Gastrocnemius medialis (tissue), 4 donors: Measurements from ENCODE around the gene ATP6V0E2. TPM values are rescaled to one million over a fixed set of nuclear protein-coding genes. Genes with fewer than 3 reads are reported as not detected.

Experiments
- ATAC-seq, 2 donors: fragments of 150-250 bp; one replicate each; pipeline ENCODE4 v1.9.1; 2016
- DNase-seq, 2 donors: peaks; one replicate each; pipeline ENCODE4 v3.0.0-alpha.2; 2019
- H3K27ac ChIP-seq, 4 donors: fragments of 200-600 bp; sonication (generic); 1 replicate in 1 of 4; 2 replicates in 3 of 4; pipeline ENCODE4 v1.5.1; 2016 to 2018; ENCODE audit warnings: mild to moderate bottlenecking in 2 of 4, moderate library complexity in 1 of 4
- H3K27me3 ChIP-seq, 3 donors: fragments of 200-600 bp; sonication (generic) in 2 of 3; 1 replicate in 1 of 3; 2 replicates in 2 of 3; pipeline versions ENCODE4 v1.5.1 to v1.6.0; 2016 to 2019; ENCODE audit warnings: mild to moderate bottlenecking in 1 of 3, moderate library complexity in 1 of 3
- H3K36me3 ChIP-seq, 2 donors: fragments of 200-600 bp; sonication (generic) in 1 of 2; one replicate each; pipeline ENCODE4 v1.5.1; 2017 to 2018
- H3K4me1 ChIP-seq, 2 donors: fragments of 200-600 bp; sonication (generic) in 1 of 2; one replicate each; pipeline ENCODE4 v1.5.1; 2016 to 2017; ENCODE audit warnings: mild to moderate bottlenecking in 2 of 2
- H3K4me3 ChIP-seq, 4 donors: fragments of 200-600 bp; sonication (generic) in 3 of 4; 1 replicate in 1 of 4; 2 replicates in 3 of 4; pipeline ENCODE4 v1.5.1; 2016 to 2019; ENCODE audit warnings: mild to moderate bottlenecking in 2 of 4
- H3K9me3 ChIP-seq, 3 donors: fragments of 200-600 bp; sonication (generic) in 2 of 3; 1 replicate in 1 of 3; 2 replicates in 2 of 3; pipeline ENCODE4 v1.5.1; 2016 to 2019
- CTCF ChIP-seq, 5 experiments: fragments of 450-650 bp in 3 of 5; fragments of 200-600 bp in 2 of 5; sonication (generic) in 2 of 5; IDR thresholded peaks in 4 of 5; conservative IDR thresholded peaks in 1 of 5; 1 replicate in 4 of 5; 2 replicates in 1 of 5; pipeline ENCODE4 v1.5.1; 2016 to 2019; ENCODE audit warnings: antibody characterized with exemption in 5 of 5, mild to moderate bottlenecking in 3 of 5, moderate library complexity in 3 of 5
- POLR2A ChIP-seq, 2 donors: fragments of 450-650 bp; IDR thresholded peaks; one replicate each; pipeline ENCODE4 v1.6.1; 2017; ENCODE audit warnings: antibody characterized with exemption in 2 of 2, mild to moderate bottlenecking in 2 of 2, moderate library complexity in 2 of 2
- in situ Hi-C, 4 donors: fragments of 200-750 bp; cut with MboI; loops; one replicate each; pipeline versions ENCODE4 v1.15.0 to v1.8.0; 2017; ENCODE audit warnings: low sequenced_read_pairs in 4 of 4
- intact Hi-C: fragments of 100-400 bp; cut with DNase I; formaldehyde crosslinking; loops from one replicate; pipeline ENCODE4 v1.15.1; 2023; ENCODE audit warnings: low total_unique reads
- total RNA-seq, 4 donors: library from RNA; depleted of rRNA; stranded (reverse); fragments of >200 nt; gene quantifications; one replicate each; pipeline versions ENCODE4 v1.1.0 to v1.2.3, GENCODE V29; 2016

Gene ATP6V0E2
- total RNA-seq, 4 donors from 2014 or later = 9.0 to 46.3 (median 12.9) TPM

GRCh38 chr7:149883452-149883861, 9.7 kb downstream of the ATP6V0E2 start:
- Histone ChIP-seq H3K4me1 (no peaks in the 10 kb centered on the region), H3K9me3 (no peaks in the 10 kb centered on the region), H3K36me3 (no peaks in the 10 kb centered on the region), H3K27ac (no peak overlapping the region), H3K27me3 (no peaks in the 10 kb centered on the region), H3K4me3 (no peak overlapping the region)
- peak in 4 of 5 experiments; percentile 25 to 58 (median 48) for TF ChIP-seq CTCF (IDR thresholded peaks at IDR 0.05 in 4 of 5, conservative IDR thresholded peaks at IDR 0.05 in 1 of 5)
- no peak for TF ChIP-seq POLR2A (IDR thresholded peaks at IDR 0.05)
- no peak for DNase-seq
- in situ Hi-C loops (no loop called here), intact Hi-C loops (no loop called here)
- peak in 1 of 2 donors; percentile 39 for ATAC-seq

GRCh38 chr7:149884016-149884415, 10.2 kb downstream of the ATP6V0E2 start:
- no peaks in the 10 kb centered on the region for H3K27me3 ChIP-seq
- no peak overlapping the region for H3K27ac ChIP-seq
- in situ Hi-C loops = no loop called here
- H3K4me3 ChIP-seq = no peak overlapping the region
- intact Hi-C loops = no loop called here
- ATAC-seq = no peak
- H3K36me3 ChIP-seq = no peaks in the 10 kb centered on the region
- H3K4me1 ChIP-seq = no peaks in the 10 kb centered on the region
- no peak for TF ChIP-seq CTCF (IDR thresholded peaks at IDR 0.05 in 4 of 5, conservative IDR thresholded peaks at IDR 0.05 in 1 of 5)
- no peak for TF ChIP-seq POLR2A (IDR thresholded peaks at IDR 0.05)
- H3K9me3 ChIP-seq = no peaks in the 10 kb centered on the region
- DNase-seq = no peak

DNA sequence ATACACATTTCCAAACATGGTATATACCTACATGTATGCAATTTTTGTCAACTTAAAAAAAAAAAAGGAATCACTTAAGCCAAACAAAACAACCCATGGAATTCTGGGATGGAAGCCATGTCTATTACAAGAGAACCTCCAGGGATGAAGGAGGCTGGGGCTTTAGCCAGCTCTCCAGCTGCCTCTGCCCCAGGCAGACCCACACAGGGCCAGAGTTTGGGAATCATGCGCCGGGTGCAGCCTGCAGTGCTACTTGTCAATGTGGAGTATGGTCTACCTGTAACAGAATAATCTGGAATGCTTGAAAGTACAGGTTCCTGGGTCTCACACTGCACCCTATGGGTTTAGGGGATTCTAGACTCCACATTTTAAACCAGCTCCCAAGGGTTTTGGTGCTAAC, 10.8 kb downstream of the ATP6V0E2 start:
- H3K36me3 ChIP-seq = no peaks in the 10 kb centered on the region
- no peaks in the 10 kb centered on the region for H3K9me3 ChIP-seq
- no peak overlapping the region for H3K27ac ChIP-seq
- no peaks in the 10 kb centered on the region for H3K27me3 ChIP-seq
- TF ChIP-seq CTCF (IDR thresholded peaks at IDR 0.05 in 4 of 5, conservative IDR thresholded peaks at IDR 0.05 in 1 of 5) = no peak
- TF ChIP-seq POLR2A (IDR thresholded peaks at IDR 0.05) = no peak
- no peak overlapping the region for H3K4me3 ChIP-seq
- ATAC-seq (peak in 1 of 2 donors; percentile 28), DNase-seq (no peak)
- no peaks in the 10 kb centered on the region for H3K4me1 ChIP-seq
- in situ Hi-C loops = no loop called here
- intact Hi-C loops = no loop called here

DNA sequence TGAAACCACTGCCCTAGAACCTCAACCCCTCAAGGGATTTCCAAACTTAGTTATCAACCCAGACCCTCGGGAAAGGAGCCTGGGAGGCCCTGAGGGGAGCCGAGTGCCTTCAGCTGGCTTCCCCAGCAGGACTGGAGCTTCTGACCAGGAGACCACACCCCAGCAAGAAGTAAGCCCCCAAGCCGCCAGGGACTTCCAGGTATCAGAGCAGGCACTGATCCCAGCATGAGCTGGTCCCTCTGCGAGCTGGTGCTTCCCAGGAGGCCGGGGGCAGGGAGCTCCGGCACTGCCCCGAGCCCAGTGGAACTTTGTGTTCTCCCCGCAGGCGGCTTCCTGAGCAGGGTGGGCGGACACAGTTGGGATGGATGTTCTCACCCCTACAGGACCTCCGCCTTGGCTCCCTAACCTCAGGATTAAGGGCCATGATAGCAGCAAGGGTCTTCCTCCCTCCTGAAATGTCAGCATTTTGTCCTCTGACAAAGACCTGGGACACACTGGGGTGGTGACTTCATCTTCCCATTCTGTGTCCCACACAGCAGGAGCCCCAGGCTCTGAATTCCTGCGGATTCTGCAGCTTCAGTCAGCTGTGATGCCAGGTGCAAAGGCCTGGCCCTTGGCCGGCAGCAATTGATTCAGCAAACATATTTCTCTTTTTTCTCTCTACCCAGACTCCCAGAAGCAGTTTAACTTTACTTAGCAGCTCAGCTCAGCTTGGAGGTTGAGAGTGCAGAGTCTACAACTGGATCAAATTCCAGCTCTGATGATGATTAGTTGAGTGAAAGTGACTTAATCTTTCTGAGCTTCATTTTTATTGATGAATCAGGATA, 11.6 kb downstream of the ATP6V0E2 start:
- DNase-seq (no peak), ATAC-seq (no peak)
- no peaks in the 10 kb centered on the region for H3K36me3 ChIP-seq
- TF ChIP-seq POLR2A (IDR thresholded peaks at IDR 0.05) = no peak
- no peak for TF ChIP-seq CTCF (IDR thresholded peaks at IDR 0.05 in 4 of 5, conservative IDR thresholded peaks at IDR 0.05 in 1 of 5)
- in situ Hi-C loops = no loop called here
- H3K9me3 ChIP-seq = no peaks in the 10 kb centered on the region
- intact Hi-C loops = no loop called here
- H3K27me3 ChIP-seq = no peaks in the 10 kb centered on the region
- no peaks in the 10 kb centered on the region for H3K4me1 ChIP-seq
- no peak overlapping the region for H3K4me3 ChIP-seq
- no peak overlapping the region for H3K27ac ChIP-seq
